HL-60 (cell line): ENCODE measurements around the gene C1orf53.
"Not testable (repeated sequence)": the region's sequence is repeated elsewhere in the genome, so short reads cannot be mapped to it uniquely, and the experiment has no call there.

ENCODE experiments used
- DNase-seq, 2 experiments: peaks; one replicate each; pipeline ENCODE4 v3.0.0-alpha.2; 2010 to 2020; ENCODE audit warnings: low read depth in 1 of 2, low spot score in 1 of 2
- H3K27ac ChIP-seq: fragments of 250-450 bp; sonication (Bioruptor Pico); replicated peaks from 2 replicates; pipeline ENCODE4 v1.5.1; 2020; ENCODE audit warnings: mild to moderate bottlenecking, moderate library complexity
- H3K27me3 ChIP-seq: fragments of 250-450 bp; sonication (Bioruptor Pico); 2 replicates; pipeline ENCODE4 v1.5.1; 2021; ENCODE audit warnings: mild to moderate bottlenecking, moderate library complexity; ENCODE audit not compliant: insufficient read depth, poor library complexity, severe bottlenecking
- H3K4me3 ChIP-seq: replicated peaks from 2 replicates; pipeline ENCODE4 v1.5.1; 2011; ENCODE audit warnings: mild to moderate bottlenecking, control low read depth, low read length; ENCODE audit not compliant: insufficient read depth
- CTCF ChIP-seq: IDR thresholded peaks from one replicate; pipeline ENCODE4 v1.5.1; 2011; ENCODE audit warnings: low read length, control low read depth, inconsistent platforms; ENCODE audit not compliant: insufficient read depth
- GABPA ChIP-seq: IDR thresholded peaks from 2 replicates; pipeline ENCODE4 v1.6.1; 2012; ENCODE audit warnings: low read depth
- POLR2AphosphoS5 ChIP-seq: IDR thresholded peaks from 2 replicates; pipeline ENCODE4 v1.6.1; 2012; ENCODE audit warnings: low read depth
- REST ChIP-seq: IDR thresholded peaks from 2 replicates; pipeline ENCODE4 v1.6.1; 2012; ENCODE audit warnings: low read depth; ENCODE audit not compliant: insufficient replicate concordance
- SPI1 ChIP-seq: IDR thresholded peaks from 2 replicates; pipeline ENCODE4 v1.6.1; 2012; ENCODE audit warnings: low read depth, mild to moderate bottlenecking, borderline replicate concordance

The C1orf53 gene

GRCh38 chr1:197948926-197949899, 46.8 kb downstream of the C1orf53 start:
- TF ChIP-seq REST (no peak), SPI1 (no peak), GABPA (no peak), POLR2AphosphoS5 (no peak), CTCF (no peak)
- Histone ChIP-seq H3K27ac (no peak overlapping the region), H3K4me3 (no peak overlapping the region), H3K27me3 (no peaks in the 10 kb centered on the region)
- no peak for DNase-seq

GRCh38 chr1:197951089-197951488, 48.7 kb downstream of the C1orf53 start:
- Histone ChIP-seq H3K27me3 (no peaks in the 10 kb centered on the region), H3K27ac (no peak overlapping the region), H3K4me3 (no peak overlapping the region)
- no peak for DNase-seq
- no peak for TF ChIP-seq CTCF
- TF ChIP-seq POLR2AphosphoS5: no peak
- no peak for TF ChIP-seq REST
- no peak for TF ChIP-seq SPI1
- TF ChIP-seq GABPA: no peak

GRCh38 chr1:197951617-197952175, 49.3 kb downstream of the C1orf53 start:
- TF ChIP-seq GABPA (no peak), CTCF (no peak), REST (no peak), SPI1 (no peak), POLR2AphosphoS5 (no peak)
- Histone ChIP-seq H3K27ac (no peak overlapping the region), H3K4me3 (no peak overlapping the region), H3K27me3 (no peaks in the 10 kb centered on the region)
- DNase-seq: no peak

- not testable (repeated sequence) for DNase-seq, H3K27me3 ChIP-seq, H3K27ac ChIP-seq, H3K4me3 ChIP-seq
These were observed 51.0 kb downstream of the C1orf53 start for GRCh38 chr1:197953472-197953871.
